Natural killer cell (primary cell): ENCODE results near the gene HDAC4. TPM values are rescaled to one million over a fixed set of nuclear protein-coding genes. Genes with fewer than 3 reads are reported as not detected.

Source experiments
- ATAC-seq, 3 donors: fragments of 150-1000 bp in 2 of 3; fragments of 200-7000 bp in 1 of 3; cut with Tn5 transposase; 1 replicate in 1 of 3; 2 replicates in 2 of 3; pipeline ENCODE4 v1.10.0; 2021; ENCODE audit warnings: mild to moderate bottlenecking in 2 of 3, moderate library complexity in 2 of 3
- DNase-seq, 2 donors: peaks; one replicate each; pipeline versions ENCODE4 v3.0.0 to v3.0.0-alpha.2; 2013 to 2021; ENCODE audit warnings: mixed read lengths in 1 of 2
- H3K27ac ChIP-seq: one replicate; pipeline ENCODE4 v1.5.1; 2013; ENCODE audit warnings: mild to moderate bottlenecking, low read length
- H3K27me3 ChIP-seq: one replicate; pipeline ENCODE4 v1.6.1; 2013; ENCODE audit warnings: low read length; ENCODE audit not compliant: control insufficient read depth, insufficient read depth
- H3K36me3 ChIP-seq: one replicate; pipeline ENCODE4 v1.6.1; 2013; ENCODE audit warnings: low read length; ENCODE audit not compliant: control insufficient read depth, insufficient read depth
- H3K4me1 ChIP-seq: one replicate; pipeline ENCODE4 v1.6.1; 2013; ENCODE audit warnings: low read length; ENCODE audit not compliant: control insufficient read depth, insufficient read depth
- H3K4me3 ChIP-seq: one replicate; pipeline ENCODE4 v1.5.1; 2013; ENCODE audit warnings: low read length
- H3K9me3 ChIP-seq: one replicate; pipeline ENCODE4 v1.6.1; 2013; ENCODE audit warnings: low read length; ENCODE audit not compliant: control insufficient read depth, insufficient read depth
- H3K27ac Mint-ChIP-seq, 2 donors: one replicate each; pipeline ENCODE4 v1.8.0; 2022; ENCODE audit warnings: mild to moderate bottlenecking in 2 of 2, mixed read lengths in 2 of 2, moderate library complexity in 1 of 2
- H3K27me3 Mint-ChIP-seq, 2 donors: one replicate each; pipeline ENCODE4 v1.8.0; 2022; ENCODE audit warnings: low read depth in 2 of 2, mixed read lengths in 2 of 2
- H3K36me3 Mint-ChIP-seq: one replicate; pipeline ENCODE4 v1.8.0; 2022; ENCODE audit warnings: mixed read lengths
- H3K4me1 Mint-ChIP-seq, 2 donors: one replicate each; pipeline ENCODE4 v1.8.0; 2022; ENCODE audit warnings: mixed read lengths in 2 of 2
- H3K4me3 Mint-ChIP-seq: one replicate; pipeline ENCODE4 v1.8.0; 2022; ENCODE audit warnings: mild to moderate bottlenecking, moderate library complexity, mixed read lengths
- H3K9me3 Mint-ChIP-seq, 2 donors: one replicate each; pipeline ENCODE4 v1.8.0; 2022; ENCODE audit warnings: mixed read lengths in 2 of 2
- WGBS: methylation state at CpG from one replicate; pipeline ENCODE4 v1.1.7; 2013; ENCODE audit warnings: missing lambda C conversion rate; ENCODE audit not compliant: insufficient coverage; 5-methylcytosine and 5-hydroxymethylcytosine counted together
- intact Hi-C: fragments of 100-400 bp; cut with micrococcal nuclease; formaldehyde crosslinking; loops from one replicate; pipeline ENCODE4 v1.14.2; 2022
- total RNA-seq, 4 donors: library from RNA; stranded (reverse); fragments of 120-200 nt in 1 of 4; gene quantifications; one replicate each; pipeline versions ENCODE4 v1.2.3 to v1.2.4, GENCODE V29; 2013 to 2022
- TF ChIP-seq, protein P1 (sequence below): fragments of 200-600 bp; IDR thresholded peaks from one replicate; pipeline ENCODE4 v1.8.0; 2022; ENCODE audit warnings: antibody characterized with exemption

Gene HDAC4
- total RNA-seq, 3 donors from 2014 or later (not counting 1 experiment from before 2014, with no cell fraction given), result 74.9 to 105 (median 100) TPM

DNA sequence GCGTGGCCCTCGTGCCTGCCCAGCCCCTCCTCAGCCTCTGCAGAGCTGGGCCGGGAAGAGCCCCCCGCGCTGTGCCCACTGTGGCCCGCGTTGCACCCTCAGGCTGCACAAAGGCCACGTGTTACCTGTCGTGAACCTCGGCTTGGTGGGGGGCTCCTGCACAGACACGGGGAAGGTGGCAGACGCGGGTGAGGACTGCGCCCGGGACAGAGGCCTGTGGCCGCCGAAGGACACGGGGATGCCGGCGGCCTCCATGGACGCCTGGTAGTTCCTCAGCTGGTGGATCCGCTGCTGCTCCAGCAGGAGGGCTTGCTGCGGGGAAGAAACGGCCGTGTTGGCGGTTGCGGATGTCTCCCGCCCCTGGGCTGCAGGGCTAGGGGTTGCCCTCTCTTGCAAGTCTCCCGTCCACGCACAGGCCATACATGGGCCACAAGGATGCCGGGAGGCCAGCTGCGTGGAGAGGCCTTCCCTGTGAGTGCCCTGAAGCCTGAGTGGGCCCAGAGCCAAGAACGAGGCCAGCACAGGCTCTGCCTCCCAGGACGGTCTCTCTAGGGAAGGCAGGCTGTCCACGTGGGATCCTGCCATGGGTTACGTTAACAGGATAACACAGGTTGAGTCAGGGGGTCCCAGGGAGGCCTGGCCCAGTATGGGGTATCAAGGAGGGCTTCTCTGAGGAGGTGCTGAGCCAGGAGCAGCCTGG lies 289.3 kb downstream of the HDAC4 start:
- ATAC-seq, result no peak
- no peak overlapping the region for H3K27ac Mint-ChIP-seq
- no peaks in the 10 kb centered on the region for H3K9me3 Mint-ChIP-seq
- no peak overlapping the region for H3K4me3 ChIP-seq
- no peaks in the 10 kb centered on the region for H3K9me3 ChIP-seq
- no peak overlapping the region for H3K4me3 Mint-ChIP-seq
- no peaks in the 10 kb centered on the region for H3K27me3 ChIP-seq
- no peak overlapping the region for H3K27ac ChIP-seq
- H3K36me3 ChIP-seq, result peaks cover 72% of the 10 kb centered on the region
- H3K4me1 Mint-ChIP-seq, result peaks cover 10 to 12% of the 10 kb centered on the region in 2 donors
- intact Hi-C loops, result no loop called here
- DNase-seq, result no peak
- peaks cover 14% of the 10 kb centered on the region for H3K36me3 Mint-ChIP-seq
- WGBS, result 96% methylated on average over 36 of the region's 36 CpGs
- H3K4me1 ChIP-seq, result no peaks in the 10 kb centered on the region
- TF ChIP-seq, protein P1, sequence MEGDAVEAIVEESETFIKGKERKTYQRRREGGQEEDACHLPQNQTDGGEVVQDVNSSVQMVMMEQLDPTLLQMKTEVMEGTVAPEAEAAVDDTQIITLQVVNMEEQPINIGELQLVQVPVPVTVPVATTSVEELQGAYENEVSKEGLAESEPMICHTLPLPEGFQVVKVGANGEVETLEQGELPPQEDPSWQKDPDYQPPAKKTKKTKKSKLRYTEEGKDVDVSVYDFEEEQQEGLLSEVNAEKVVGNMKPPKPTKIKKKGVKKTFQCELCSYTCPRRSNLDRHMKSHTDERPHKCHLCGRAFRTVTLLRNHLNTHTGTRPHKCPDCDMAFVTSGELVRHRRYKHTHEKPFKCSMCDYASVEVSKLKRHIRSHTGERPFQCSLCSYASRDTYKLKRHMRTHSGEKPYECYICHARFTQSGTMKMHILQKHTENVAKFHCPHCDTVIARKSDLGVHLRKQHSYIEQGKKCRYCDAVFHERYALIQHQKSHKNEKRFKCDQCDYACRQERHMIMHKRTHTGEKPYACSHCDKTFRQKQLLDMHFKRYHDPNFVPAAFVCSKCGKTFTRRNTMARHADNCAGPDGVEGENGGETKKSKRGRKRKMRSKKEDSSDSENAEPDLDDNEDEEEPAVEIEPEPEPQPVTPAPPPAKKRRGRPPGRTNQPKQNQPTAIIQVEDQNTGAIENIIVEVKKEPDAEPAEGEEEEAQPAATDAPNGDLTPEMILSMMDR, result no peak
- peaks cover 0 to 3% of the 10 kb centered on the region in 2 donors for H3K27me3 Mint-ChIP-seq

DNA sequence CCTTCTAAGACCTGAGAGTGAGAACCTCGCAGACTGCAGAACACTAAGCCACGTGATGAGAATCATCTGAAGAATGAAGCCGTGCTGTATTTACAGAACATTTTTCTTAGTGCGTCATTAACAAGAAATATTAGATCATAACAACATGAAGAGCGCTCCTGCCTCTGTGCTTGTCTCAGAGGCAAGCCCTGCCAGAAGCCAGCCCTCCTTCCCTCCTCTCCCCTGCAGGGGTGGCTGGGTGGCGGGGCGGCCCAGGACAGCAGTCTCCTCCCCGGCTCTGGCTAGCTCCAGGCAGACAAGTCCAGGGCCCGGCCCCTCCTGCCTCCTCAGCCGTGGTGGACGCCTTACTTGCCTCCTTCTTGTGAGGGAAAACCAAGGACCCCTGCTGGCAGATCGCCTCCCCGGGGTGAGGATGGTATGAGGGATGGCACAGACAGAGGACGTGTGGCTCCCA lies 290.2 kb downstream of the HDAC4 start:
- ATAC-seq (no peak), DNase-seq (no peak)
- H3K4me3 ChIP-seq, result no peak overlapping the region
- WGBS, result 86% methylated on average over 14 of the region's 14 CpGs
- intact Hi-C loops, result no loop called here
- no peaks in the 10 kb centered on the region for H3K27me3 Mint-ChIP-seq
- H3K27ac Mint-ChIP-seq, result no peak overlapping the region
- peaks cover 1 to 7% of the 10 kb centered on the region in 2 donors for H3K4me1 Mint-ChIP-seq
- no peaks in the 10 kb centered on the region for H3K9me3 ChIP-seq
- no peaks in the 10 kb centered on the region for H3K4me1 ChIP-seq
- no peaks in the 10 kb centered on the region for H3K27me3 ChIP-seq
- peaks cover 76% of the 10 kb centered on the region for H3K36me3 ChIP-seq
- TF ChIP-seq, protein P1, result no peak
- H3K9me3 Mint-ChIP-seq, result no peaks in the 10 kb centered on the region
- no peak overlapping the region for H3K27ac ChIP-seq
- H3K4me3 Mint-ChIP-seq, result no peak overlapping the region
- peaks cover 14% of the 10 kb centered on the region for H3K36me3 Mint-ChIP-seq

DNA sequence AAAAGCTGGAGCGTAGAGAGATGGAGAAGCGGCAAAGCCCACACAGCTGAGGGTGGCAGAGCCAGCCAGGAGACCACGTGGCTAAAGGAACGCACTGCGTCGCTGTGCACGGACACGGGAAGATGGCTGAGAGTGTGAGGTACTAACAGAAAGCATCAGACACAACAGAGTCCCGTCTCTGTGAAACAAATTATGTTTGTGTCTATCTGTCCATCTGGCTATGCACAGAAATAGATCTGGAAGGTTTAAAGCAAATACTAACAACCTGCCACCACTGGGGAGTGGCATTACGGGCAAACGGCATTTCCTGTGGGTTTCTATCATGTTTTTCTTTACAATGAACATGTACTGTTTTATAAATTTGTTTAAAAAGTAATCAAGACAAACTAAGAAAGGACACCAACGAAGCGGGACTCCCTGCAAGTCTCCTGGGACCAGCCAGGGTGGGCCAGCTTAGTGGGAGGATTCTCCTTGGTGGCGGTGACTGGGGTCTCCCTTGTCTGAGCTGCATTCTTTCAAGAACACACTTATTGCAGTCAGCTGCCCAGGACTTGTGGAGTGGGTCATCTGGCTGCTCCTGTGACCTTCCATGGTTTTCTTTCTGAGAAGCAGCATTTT lies 290.8 kb downstream of the HDAC4 start:
- no peaks in the 10 kb centered on the region for H3K4me1 ChIP-seq
- Mint-ChIP-seq H3K36me3 (peaks cover 14% of the 10 kb centered on the region), H3K4me1 (peaks cover 0 to 7% of the 10 kb centered on the region in 2 donors), H3K27ac (no peak overlapping the region), H3K4me3 (no peak overlapping the region), H3K9me3 (no peaks in the 10 kb centered on the region), H3K27me3 (no peaks in the 10 kb centered on the region)
- no peaks in the 10 kb centered on the region for H3K9me3 ChIP-seq
- H3K36me3 ChIP-seq, result peaks cover 81% of the 10 kb centered on the region
- ATAC-seq (no peak), DNase-seq (no peak)
- no peak overlapping the region for H3K4me3 ChIP-seq
- WGBS, result 96% methylated on average over 12 of the region's 14 CpGs
- no peak overlapping the region for H3K27ac ChIP-seq
- intact Hi-C loops, result no loop called here
- TF ChIP-seq, protein P1, result no peak
- no peaks in the 10 kb centered on the region for H3K27me3 ChIP-seq
